Activated naive CD4-positive, alpha-beta T cell (primary cell): ENCODE data around the gene ZNF267.
A peak's percentile ranks its signal among the peaks of the same experiment; 100 is the strongest.
"Not testable (repeated sequence)": the region's sequence is repeated elsewhere in the genome, so short reads cannot be mapped to it uniquely, and the experiment has no call there.

Experiments
- DNase-seq, 4 experiments: peaks; one replicate each; lab custom pipeline; 2025; lab: John Stamatoyannopoulos, UW

ZNF267 gene

DNA sequence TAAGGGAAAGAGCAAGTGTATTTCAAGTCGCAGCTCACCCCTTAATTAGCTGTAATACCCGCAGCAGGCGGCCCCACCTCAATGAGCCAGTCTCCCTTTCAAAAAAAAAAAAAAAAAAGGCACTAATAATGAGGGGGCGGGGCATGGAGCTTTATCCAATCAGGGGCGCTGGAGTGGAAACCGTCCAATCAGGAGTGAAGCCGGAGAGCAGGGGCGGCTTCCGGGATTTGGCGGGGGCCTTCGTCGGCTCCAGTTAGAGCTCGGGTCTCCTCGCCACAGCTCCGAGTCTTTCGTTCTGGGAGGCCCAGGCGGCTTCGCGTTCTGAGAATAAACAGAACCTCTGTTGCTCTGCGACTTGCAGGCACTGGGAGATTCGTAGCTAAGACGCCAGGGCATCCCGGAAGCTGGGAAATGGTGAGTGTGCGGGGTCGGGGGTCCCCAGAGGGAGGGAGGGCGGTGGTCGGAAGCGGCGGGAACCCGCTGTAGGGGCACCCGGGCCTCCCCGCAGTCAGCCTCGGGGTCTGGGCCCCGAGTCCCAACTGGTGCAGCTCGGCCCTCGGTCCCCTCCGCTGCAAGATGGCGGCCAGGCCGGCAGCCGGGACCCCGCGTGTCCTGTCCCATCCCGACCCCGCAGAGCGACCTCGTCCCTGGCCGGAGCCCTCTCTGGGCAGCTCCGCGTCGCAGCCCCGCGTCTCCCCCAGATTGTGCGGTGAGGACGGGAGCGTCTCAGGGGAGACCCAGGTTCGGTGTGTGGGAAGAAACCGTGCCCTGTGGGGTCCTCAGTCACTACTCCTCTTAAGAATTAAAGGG lies at the start of gene ZNF267:
Gene ZNF267 (plus strand): TSS at position 252 of the 810 bp plus-strand sequence. CDS start 160 bp downstream, at position 412.
- DNase-seq = peak; percentile 76 to 86 (median 82)

DNA sequence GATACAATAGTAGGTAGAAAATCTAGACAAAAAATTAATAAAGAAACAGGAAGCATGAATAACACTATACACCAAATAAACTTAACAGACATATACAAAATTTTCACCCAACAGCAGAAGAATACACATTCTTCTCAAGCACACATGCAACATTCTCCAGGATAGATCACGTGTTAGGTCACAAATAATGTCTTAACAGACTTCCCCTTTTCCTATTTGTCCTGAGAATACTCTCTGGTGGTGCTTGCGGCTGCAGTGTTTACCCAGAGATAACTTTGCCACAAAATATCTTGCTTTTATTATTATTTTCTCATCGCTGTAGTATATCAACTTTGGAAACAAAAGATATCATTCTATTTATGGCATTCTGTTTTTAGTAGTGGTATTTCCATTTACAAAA lies 40.6 kb upstream of the ZNF267 start:
- no peak for DNase-seq

DNA sequence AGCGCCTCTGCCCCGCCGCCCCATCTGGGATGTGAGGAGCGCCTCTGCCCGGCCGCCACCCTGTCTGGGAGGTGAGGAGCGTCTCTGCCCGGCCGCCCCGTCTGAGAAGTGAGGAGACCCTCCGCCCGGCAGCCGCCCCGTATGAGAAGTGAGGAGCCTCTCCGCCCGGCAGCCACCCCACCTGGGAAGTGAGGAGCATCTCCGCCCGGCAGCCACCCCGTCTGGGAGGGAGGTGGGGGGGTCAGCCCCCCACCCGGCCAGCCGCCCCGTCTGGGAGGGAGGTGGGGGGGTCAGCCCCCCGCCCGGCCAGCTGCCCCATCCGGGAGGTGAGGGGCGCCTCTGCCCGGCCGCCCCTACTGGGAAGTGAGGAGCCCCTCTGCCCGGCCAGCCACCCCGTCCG lies 37.2 kb upstream of the ZNF267 start:
- not testable (repeated sequence) for DNase-seq

DNA sequence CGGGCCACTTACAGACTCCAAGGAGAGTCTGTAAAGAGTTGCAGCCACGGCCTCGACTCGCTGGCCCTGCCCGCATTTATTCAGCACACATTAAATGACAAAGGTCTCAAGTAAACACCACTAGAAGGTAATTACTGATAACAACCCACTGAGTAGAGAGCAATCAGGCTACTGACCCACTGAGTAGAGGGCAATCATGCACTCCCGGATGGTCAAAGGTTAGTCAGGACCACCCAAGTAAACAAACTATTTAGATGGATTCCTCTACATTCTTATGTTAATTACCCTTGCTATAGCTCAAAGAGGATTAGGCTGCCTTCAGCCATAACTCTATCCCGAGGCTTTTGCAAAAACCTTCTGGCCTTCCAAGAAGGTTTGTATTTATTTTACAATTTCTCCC lies 30.7 kb upstream of the ZNF267 start:
- DNase-seq = no peak

DNA sequence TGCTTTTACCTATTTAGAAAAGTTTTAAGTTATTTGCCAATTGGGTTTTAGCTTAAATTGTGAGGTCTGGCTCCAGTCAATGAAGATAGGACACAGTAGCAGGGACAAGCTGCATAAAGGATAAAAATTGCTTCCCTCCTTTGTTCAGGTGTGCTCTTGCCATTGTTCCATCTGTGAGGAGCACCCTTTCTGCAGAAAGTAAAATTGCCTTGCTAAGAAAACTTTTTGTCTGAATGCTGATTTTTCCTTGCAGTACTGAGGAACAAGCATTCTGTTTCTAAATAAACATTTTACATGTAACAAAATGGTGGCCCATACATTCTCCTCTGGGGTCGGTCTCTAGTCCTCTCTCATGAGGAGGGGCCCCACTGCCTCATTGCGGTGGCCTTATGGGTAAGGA lies 25.0 kb upstream of the ZNF267 start:
- not testable (repeated sequence) for DNase-seq

DNA sequence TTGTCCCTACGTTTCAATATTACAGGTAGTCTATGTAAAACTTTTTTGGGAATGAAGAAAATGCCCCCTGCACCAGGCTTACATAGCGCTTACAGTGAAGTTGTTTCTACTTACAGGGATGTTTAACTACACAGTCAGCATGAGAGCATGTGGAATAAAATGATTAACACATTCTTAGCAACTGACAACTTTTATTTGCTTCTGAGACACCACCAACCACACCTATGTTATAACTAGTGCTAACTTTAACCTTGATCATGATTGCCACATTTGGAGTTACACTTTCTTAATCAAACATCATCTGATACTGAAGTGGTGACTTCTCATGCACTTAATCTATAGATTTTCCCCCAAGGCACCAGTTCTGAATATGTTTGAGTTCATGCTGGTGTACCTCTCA lies 20.3 kb upstream of the ZNF267 start:
- no peak for DNase-seq

DNA sequence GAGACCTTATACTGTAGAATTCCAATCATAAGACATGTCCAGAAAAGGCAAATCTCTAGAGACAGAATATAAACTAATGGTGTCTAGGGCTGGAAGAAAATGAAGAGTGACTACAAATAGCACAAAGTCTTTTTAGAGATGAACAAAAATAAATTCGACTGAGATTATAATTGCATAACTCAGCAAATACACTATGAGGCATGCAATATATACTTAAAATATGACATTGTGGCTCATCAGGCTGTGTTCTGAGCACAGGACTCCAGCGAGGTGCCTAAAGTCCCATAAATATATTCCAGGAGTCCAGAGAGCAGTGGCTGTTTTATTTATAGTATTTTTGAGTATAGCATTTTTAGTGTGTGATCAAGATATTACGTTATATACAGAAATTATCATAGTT lies 13.1 kb upstream of the ZNF267 start:
- no peak for DNase-seq

DNA sequence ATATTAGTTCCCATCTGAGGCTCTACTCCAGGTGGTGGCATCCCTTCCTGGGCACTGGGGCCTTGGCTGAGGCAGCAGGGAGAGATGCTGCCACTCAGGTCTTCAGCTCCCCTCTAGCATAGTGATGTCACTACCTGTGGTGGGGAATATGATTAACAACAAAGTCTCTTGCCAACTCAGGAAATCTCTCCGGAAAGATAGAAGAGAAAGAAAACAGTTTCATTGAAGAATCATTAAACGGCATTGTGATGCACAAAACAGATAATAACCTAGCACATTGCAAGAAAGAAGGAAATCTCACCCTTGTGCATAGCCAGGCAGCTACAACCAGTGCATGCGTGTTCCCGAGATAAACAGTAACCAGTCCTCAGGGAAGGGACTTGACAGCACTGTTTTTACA lies 12.2 kb upstream of the ZNF267 start:
- DNase-seq = no peak

DNA sequence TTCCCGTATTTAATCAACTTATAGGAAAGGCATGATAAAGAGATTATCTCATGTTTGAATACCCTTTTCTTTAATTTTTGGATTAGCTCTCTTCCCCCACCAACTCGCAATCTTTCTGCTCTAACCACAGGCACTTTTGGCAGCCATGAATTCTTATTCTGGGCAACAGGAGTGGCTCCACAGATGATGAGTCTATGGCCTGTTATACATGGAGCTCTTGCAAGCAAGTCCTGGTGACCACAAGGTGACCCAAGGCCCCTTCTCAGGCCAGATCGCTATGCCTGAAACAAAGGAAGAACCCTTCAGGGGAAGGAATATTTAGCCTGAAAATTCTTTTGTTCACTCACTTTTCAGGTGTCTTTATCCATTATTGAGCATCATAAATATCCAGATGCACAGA lies 10.8 kb upstream of the ZNF267 start:
- no peak for DNase-seq

DNA sequence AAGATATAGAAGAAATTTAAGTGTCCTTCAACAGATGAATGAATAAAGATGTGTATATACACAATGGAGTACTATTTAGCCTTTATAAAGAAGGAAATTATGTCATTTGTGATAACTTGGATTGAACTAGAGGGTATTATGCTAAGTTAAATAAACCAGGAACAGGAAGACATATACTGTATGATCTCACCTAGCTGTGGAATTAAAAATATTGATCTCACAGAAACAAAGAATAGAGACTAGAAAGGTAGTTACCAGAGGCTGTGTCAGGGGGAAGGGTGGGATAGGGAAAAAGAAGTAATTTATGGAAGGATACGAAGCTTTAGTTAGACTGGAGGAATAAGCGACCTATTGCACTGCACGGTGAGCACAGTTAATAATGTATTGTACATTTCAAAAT lies 5.4 kb upstream of the ZNF267 start:
- DNase-seq = no peak

DNA sequence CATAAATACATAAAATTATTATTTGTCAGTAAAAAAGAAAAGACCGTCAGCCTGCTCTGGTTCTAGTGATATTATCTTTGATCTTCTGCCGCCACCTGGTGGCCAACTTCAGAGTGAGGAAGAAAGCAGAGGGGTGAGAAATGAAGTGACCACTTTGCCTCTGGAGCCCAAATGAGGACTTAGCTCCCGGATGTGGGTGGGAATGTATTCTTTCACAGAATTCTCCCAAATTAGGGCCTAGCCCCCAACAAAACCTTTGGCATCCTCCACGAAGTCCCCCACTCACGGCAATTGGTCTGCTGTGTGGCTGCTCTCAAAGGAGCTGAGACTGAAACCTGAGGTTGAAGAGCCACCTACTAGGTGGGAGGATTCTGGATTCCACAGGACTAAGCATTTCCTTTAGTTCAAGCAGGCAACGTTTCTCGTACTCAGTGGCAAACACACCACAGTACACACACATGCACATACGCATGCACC lies 4.9 kb upstream of the ZNF267 start:
- DNase-seq = peak; percentile 37 to 69 (median 66)

DNA sequence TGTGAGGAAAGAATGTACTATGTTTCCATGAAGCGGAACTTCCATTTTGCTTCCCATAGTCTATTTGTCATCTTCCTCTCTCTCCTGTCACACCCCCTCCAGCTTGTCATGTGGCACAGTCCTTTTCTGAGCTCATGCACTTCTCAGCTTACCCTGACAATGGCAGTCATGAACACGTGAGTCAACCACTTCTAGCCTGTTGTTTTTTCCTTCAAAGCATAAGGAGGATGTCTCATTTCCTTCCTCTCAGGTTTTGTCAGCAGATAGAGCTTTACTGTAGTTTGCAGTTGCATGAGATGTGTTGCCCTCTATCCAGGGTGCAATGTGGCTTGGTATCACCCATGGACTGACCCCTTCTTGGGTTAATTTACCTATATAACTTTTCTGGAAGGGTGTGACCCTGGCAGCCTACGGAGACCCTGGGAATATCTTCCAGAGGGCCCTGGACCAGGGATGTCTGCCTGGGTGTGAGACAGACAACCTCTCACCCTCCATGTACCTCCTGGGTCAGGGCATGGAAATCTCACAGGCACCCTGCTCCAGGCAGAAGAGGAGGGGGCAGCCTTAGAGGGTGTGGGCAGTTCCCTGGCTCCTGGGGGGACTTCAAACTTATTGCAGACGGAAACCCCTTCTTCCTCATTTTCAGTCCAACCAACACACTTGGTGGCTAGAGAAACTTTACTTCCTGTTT lies 4.0 kb upstream of the ZNF267 start:
- DNase-seq = peak in 1 of 4 experiments; percentile 48

DNA sequence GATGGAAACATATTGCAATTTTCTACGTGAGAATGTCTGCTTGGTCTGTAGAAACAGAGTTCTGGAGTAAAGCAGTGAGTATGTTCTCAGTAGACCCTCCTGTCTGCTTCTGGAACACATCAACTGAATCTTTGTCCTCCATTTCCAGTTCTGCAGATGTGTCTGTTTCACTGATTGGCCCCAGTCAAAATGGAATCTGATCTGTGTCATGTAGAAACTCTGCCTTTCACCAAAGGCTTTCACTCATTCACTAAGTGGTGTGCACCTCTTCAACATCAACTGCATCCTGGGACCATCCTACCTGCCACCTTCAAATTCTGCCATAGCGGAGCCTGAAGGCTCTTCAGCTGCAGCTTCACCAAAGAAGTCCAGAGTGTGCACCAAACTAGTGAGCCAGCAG lies 2.8 kb upstream of the ZNF267 start:
- no peak for DNase-seq

DNA sequence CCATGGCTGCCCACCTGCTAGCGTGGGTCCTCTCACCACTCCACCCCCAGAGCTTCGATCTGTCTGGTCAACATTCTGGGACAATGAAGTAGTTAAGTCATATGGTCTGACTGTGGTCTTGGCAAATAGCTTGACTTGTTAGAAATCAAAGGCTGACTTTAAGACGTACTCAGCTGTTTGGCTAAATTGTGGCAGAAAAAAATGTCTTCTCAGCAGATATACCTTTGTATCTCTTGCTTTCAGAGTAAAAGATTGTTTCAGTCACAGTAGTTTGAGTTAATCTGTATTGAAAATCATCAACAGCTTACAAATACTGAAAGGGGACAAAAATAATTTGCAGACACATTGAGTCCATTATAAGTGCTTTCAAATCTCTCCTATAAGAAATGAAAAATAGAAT lies 2.1 kb upstream of the ZNF267 start:
- no peak for DNase-seq

DNA sequence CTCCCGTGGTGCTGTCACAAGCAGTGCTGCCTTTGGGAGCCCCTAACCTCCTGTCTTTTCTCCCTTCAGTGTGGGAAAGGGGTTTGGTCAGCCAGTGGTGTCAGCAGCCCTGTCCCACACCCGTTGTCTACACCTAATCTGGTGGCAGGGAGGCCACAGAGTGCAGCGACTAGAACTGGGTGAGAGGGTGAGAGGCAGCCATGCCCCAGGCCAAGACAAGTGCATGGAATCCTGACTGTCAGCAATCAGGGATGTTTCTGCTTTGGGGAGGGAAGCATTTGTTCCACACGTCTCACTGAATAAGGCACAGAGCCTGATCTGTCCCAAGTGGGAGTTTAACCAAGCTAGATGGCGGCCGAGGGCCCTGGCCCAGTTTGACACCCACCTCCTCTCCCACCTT lies 1.4 kb upstream of the ZNF267 start:
- no peak for DNase-seq

DNA sequence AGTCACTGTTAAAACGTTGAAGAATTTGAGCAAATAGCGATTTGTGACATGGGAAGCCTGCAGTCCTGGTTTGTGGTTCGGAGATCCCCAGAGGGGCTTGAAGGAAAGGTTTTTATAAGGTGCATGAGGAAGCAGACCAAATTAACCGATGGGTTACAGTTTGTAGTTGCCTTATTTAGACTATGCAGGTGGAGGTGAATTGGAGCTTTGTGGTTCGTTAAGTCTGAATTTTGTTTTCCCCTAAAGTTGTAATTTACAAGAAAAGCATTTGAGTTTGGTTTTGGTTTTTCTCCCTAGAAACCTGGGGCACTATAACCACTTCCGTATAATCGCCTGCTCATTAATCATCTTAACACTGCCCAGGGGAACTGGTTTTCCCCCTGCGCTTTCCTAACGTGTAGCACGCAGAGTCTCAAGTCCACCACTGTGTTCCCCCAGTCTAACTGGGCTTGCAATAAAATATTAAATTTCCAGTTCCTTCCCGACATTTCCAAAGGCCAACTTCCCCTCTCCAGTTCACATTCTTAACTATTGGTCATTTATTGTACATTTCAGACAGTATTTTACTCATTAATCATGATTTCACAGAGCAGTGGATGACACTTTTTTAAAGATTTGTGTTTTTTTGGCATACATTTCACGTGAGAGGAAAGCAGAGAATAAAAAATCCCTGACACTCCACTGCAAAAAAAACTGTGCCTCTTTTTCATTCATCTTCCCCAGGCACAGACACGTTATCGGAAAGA lies 932 bp downstream of the ZNF267 start:
- no peak for DNase-seq

DNA sequence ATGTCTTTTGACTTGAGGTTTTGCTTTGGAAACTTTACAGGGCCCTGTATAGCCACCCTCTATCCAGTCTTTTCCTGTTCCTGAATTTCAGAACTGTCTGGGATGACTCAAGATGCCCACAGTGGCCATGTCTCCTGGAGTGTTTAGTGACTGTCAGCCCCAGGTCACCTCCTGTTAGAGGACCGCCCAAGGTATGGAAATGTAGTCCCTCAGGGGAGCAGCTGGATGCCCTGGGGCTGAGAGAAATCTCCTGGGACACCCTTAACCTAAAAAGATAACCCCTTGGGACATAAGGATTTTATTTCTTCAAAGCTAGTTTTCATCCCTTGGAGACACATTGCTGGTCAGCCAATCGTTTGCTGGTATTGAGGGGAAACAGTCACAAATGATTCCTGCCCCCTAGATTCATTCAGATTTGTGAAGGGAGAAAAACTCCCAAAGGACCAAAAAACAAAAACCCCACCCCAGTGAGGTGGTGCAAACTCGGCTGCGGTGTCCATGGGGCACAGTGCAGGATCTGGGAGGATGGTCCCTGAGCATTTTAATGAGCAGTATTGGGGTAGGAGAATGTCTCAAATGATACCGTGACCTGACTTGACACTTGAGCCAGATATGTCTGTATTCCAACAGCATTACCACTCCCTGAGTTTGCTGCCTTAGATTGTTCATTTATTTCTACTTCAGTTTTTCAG lies 1.7 kb downstream of the ZNF267 start:
- DNase-seq = no peak

DNA sequence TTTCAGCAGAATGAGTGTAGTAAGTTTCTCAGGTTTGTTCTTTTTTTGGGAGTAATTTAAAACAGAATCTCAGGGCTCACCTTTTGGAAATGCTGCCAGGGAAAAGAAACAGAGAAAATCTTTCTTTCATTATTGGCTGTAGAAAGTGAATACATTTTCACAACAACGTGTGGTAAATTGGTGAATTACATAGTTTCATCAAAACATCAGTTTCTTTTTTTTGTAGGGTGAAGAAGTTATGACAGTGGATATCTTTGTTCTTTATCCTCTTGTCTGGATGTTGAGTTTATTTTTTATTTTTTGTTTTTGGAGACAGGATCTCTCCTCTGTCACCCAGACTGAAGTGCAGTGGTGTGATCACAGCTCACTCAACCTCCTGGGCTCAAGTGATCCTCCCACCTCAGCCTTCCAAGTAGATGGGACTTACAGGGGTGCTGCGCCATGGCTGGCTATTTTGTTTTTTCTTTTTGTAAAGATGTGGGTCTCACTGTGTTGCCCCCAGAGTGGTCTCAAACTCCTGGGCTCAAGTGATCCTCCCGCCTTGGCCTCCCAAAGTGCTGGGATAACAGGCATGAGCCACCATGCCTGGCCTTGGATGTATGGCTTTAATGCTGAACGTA lies 2.4 kb downstream of the ZNF267 start:
- DNase-seq = no peak

DNA sequence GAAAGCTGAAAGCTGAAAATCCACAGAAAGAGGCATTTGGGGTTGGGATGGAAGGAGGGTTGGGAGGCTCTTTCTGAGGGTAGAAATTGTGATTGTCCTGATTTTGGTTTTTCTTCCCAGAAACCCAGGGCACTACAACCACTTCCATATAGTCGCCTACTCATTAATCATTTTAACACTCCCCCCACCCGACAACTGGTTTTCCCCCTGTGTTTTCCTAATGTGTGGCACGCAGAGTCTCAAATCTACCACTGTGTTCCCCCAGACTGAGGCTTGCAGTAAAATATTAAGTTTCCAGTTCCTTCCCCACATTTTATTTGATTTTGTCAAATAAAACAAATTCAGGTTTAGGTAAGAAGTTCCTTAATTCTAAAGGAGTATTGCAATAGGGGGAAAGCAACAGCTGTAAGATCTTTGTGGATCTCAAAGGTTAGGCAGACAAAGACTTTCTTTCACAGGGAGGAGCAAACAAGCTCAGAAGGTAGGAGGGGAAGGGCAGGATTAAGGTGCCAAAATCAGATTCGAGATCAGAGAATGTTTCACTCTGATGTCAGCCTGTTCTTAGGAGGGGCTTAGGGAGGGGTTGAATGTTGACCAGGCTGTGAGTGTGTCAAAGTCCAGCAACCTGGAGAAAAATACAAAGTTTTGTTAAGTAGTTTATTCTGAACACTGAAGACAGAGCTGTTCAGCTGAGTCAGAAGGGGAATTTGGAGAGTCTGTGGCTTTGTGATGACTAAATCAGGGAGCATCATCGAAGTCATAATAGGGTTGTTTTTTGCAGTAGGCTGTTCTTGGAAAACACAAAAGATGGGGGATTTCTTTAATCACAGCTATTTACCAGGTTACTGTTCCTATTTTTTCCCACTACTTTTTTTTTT lies 3.6 kb downstream of the ZNF267 start:
- DNase-seq = no peak

DNA sequence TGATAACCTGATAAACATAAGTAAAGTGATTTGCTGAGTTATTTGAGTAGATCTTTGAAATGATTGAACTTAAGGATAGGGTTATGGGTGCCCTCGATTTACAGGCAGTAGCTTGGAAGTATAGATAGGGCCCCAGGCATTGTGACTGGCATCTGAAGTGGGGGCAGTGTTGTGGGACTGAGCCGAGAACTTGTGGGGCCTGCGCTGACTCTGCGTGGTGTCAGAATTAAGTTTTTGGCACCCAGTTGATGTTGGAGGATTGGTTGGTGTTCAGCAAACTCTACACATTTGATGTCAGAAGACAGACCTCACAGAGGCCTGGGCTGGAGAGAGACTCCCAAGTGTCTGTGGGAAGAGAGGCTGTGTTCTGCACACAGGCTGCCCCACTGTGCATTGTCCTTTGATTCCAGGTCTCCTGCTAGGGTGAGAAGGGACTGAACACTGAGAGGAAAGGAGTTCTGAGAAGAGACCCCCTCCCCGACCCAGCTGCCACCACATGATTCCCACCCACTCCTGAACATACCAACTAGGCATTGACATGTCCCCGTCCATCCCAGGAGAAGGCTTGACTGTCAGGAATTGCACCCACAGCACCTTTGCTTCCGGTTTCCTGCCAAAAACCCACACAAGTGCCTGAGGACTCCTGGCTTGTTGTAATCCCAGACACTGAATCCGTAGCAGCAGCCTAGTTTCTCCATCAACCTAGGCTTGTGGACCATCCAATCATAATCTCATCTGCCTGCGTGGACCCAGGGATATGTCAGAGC lies 4.5 kb downstream of the ZNF267 start:
- no peak for DNase-seq
